Kidney (tissue), 14 donors: ENCODE results near the gene SIM1. TPM values are rescaled to one million over a fixed set of nuclear protein-coding genes. Genes with fewer than 3 reads are reported as not detected.

Experiments
- DNase-seq, 5 donors: peaks; one replicate each; pipeline ENCODE4 v3.0.0-alpha.2; 2013 to 2020
- FAIRE-seq: peaks from 2 replicates; lab custom pipeline; 2012; peaks lifted over from hg19 to GRCh38; lab: Jason Lieb, UNC
- H3K27ac ChIP-seq, 2 donors: one replicate each; pipeline ENCODE4 v1.7.0; 2013; ENCODE audit warnings: low read depth in 2 of 2, low read length in 2 of 2, inconsistent platforms in 1 of 2
- H3K27me3 ChIP-seq: one replicate; pipeline ENCODE4 v1.7.1; 2013; ENCODE audit warnings: low read length, inconsistent platforms; ENCODE audit not compliant: control insufficient read depth, insufficient read depth
- H3K36me3 ChIP-seq, 3 donors: one replicate each; pipeline versions ENCODE4 v1.7.0 to v1.7.1; 2013; ENCODE audit warnings: low read length in 3 of 3, control low read depth in 1 of 3, inconsistent platforms in 1 of 3; ENCODE audit not compliant: insufficient read depth in 3 of 3, control insufficient read depth in 2 of 3
- H3K4me1 ChIP-seq, 3 donors: one replicate each; pipeline versions ENCODE4 v1.7.0 to v1.7.1; 2013; ENCODE audit warnings: low read length in 3 of 3, inconsistent platforms in 1 of 3, low read depth in 1 of 3; ENCODE audit not compliant: control insufficient read depth in 2 of 3, insufficient read depth in 2 of 3
- H3K4me3 ChIP-seq, 3 donors: one replicate each; pipeline versions ENCODE4 v1.7.0 to v1.8.1; 2013; ENCODE audit warnings: low read length in 3 of 3, control low read depth in 1 of 3, inconsistent platforms in 1 of 3
- H3K9ac ChIP-seq, 3 donors: one replicate each; pipeline versions ENCODE4 v1.7.0 to v1.7.1; 2013; ENCODE audit warnings: low read length in 3 of 3, control low read depth in 1 of 3, inconsistent platforms in 1 of 3
- H3K9me3 ChIP-seq, 3 donors: one replicate each; pipeline versions ENCODE4 v1.7.0 to v1.7.1; 2013; ENCODE audit warnings: low read length in 3 of 3, control low read depth in 1 of 3, inconsistent platforms in 1 of 3; ENCODE audit not compliant: control insufficient read depth in 2 of 3, insufficient read depth in 1 of 3
- intact Hi-C: fragments of 100-400 bp; cut with DNase I; formaldehyde crosslinking; loops from one replicate; pipeline ENCODE4 v1.11.1; 2022
- polyA plus RNA-seq: library from polyadenylated mRNA; stranded (reverse); fragments of 350-450 nt; fragmentation: Illumina TruSeq; extraction: RNeasy Lipid Tissue Mini Kit (QIAGEN cat#74804); gene quantifications from one replicate; pipeline ENCODE4 v1.2.3, GENCODE V29; 2014; ENCODE audit warnings: low read depth, low replicate concordance; ENCODE audit not compliant: insufficient read depth
- total RNA-seq: library from RNA; stranded (reverse); fragmentation: NEBNext Ultra II Directional; extraction: Animal tissue kit (Norgen Biotek cat#: 25700); gene quantifications from one replicate; pipeline ENCODE4 v1.2.1, GENCODE V29; 2021
- TF ChIP-seq, protein P1 (sequence below): IDR thresholded peaks from 3 replicates; pipeline ENCODE4 v1.5.1; 2012; ENCODE audit warnings: mild to moderate bottlenecking, moderate library complexity, borderline replicate concordance; ENCODE audit not compliant: insufficient read depth; ENCODE audit errors: extremely low read depth
- donor health status: control.
- donor health status: control.
- donor health status: control.
- donor health status: control.
- donor health status: control.
- donor health status: DM: yes; HTN: yes; CAD: no.
- donor health status: Normal renal cell carcinoma (clear cell type).

SIM1 gene
- total and polyA plus RNA-seq, 2 donors from 2014 or later = 4.4 to 31.8 TPM

DNA sequence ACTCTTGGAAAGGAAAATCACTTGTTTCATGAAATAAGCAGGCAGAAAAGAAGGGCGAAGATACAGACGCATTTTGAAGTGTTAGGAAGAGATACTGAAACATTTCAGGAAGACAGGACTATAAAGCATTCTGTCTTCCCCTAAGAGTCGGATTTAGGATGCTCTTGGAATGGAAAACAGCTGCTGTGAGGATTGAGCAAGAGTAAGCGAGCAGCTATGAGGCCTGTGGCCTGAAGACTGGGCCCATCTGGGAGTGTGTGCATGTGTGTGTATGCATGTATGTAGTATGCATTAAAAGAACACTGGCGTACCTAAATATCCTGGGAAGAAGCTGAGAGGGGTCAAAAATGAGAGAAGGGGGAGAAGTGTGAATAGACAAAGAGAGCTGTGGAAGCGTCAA lies 83.6 kb downstream of the SIM1 start:
- Histone ChIP-seq H3K4me3 (no peak overlapping the region), H3K9me3 (no peaks in the 10 kb centered on the region), H3K9ac (no peak overlapping the region), H3K27ac (no peak overlapping the region), H3K36me3 (no peaks in the 10 kb centered on the region), H3K27me3 (no peaks in the 10 kb centered on the region), H3K4me1 (peaks cover 0 to 4% (median 0%) of the 10 kb centered on the region in 3 donors)
- TF ChIP-seq, protein P1, sequence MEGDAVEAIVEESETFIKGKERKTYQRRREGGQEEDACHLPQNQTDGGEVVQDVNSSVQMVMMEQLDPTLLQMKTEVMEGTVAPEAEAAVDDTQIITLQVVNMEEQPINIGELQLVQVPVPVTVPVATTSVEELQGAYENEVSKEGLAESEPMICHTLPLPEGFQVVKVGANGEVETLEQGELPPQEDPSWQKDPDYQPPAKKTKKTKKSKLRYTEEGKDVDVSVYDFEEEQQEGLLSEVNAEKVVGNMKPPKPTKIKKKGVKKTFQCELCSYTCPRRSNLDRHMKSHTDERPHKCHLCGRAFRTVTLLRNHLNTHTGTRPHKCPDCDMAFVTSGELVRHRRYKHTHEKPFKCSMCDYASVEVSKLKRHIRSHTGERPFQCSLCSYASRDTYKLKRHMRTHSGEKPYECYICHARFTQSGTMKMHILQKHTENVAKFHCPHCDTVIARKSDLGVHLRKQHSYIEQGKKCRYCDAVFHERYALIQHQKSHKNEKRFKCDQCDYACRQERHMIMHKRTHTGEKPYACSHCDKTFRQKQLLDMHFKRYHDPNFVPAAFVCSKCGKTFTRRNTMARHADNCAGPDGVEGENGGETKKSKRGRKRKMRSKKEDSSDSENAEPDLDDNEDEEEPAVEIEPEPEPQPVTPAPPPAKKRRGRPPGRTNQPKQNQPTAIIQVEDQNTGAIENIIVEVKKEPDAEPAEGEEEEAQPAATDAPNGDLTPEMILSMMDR = no peak
- FAIRE-seq (no peak), DNase-seq (peak in 1 of 5 donors; percentile 16)
- intact Hi-C loops = no loop called here

DNA sequence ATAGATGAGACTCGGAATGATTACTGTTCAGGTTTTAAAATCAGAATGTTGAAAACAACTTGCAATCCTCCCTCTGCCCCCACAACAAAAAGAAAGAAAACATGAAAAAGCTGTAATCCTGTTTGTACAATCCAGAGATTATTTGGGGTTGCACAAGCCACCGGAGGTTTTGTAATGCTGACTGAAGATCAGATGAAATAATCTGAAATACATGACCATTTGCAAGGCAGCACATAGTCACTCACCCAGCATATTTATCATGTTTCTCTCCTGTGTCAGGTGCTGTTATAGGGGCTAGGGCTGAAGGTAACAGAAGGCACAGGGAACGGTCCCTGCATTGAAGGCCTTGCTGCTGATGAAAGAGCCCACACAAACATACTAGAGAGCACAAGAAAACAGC lies 85.3 kb downstream of the SIM1 start:
- FAIRE-seq = no peak
- no peak overlapping the region for H3K9ac ChIP-seq
- H3K4me3 ChIP-seq = no peak overlapping the region
- peaks cover 0 to 4% (median 0%) of the 10 kb centered on the region in 3 donors for H3K4me1 ChIP-seq
- intact Hi-C loops = no loop called here
- no peaks in the 10 kb centered on the region for H3K27me3 ChIP-seq
- TF ChIP-seq, protein P1 = no peak
- no peak overlapping the region for H3K27ac ChIP-seq
- no peak for DNase-seq
- no peaks in the 10 kb centered on the region for H3K36me3 ChIP-seq
- H3K9me3 ChIP-seq = no peaks in the 10 kb centered on the region

DNA sequence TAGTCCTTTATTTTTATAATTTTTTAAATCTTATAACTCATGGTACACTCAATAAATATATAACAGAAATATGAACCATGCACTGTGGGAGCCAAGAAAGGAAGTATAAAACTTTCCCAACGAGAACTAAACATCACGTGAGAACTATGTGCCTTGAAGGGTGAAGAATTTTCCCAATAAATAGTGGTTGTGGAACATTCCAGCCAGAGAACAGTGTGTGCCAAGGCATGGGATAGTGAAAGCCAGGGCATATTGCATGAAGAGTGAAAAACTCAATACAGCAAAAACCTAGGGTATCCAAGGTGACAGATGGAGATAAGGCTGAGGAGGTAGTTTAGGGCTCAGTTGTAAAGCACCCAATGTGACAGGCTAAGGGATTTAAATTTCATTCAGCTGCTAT lies 86.1 kb downstream of the SIM1 start:
- H3K27ac ChIP-seq = no peak overlapping the region
- no peaks in the 10 kb centered on the region for H3K27me3 ChIP-seq
- peaks cover 0 to 4% (median 0%) of the 10 kb centered on the region in 3 donors for H3K4me1 ChIP-seq
- DNase-seq = no peak
- TF ChIP-seq, protein P1 = no peak
- FAIRE-seq = no peak
- no peak overlapping the region for H3K4me3 ChIP-seq
- H3K9ac ChIP-seq = no peak overlapping the region
- no peaks in the 10 kb centered on the region for H3K36me3 ChIP-seq
- intact Hi-C loops = no loop called here
- H3K9me3 ChIP-seq = no peaks in the 10 kb centered on the region

DNA sequence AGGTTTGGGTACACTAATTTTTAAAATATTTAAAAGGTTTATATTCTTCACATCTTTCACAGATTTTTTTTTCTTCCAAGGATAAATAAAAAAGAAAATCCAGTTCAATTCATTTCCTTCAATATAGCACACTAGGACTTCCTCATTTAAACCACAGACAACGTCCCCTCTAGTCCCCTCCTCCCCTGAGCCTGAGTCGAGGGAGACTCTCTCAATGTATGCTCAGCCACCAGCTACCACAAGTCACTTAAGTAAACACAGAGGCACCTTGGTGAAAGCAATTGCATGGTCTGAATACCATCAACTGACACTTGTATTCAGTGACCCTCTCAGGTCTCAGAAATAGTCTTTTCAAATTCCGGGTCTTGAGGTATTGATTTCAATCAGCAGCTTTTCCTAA lies 88.6 kb downstream of the SIM1 start:
- FAIRE-seq (no peak), DNase-seq (no peak)
- H3K4me1 ChIP-seq = no peaks in the 10 kb centered on the region
- H3K27me3 ChIP-seq = no peaks in the 10 kb centered on the region
- TF ChIP-seq, protein P1 = no peak
- no peaks in the 10 kb centered on the region for H3K9me3 ChIP-seq
- H3K9ac ChIP-seq = no peak overlapping the region
- intact Hi-C loops = no loop called here
- no peaks in the 10 kb centered on the region for H3K36me3 ChIP-seq
- H3K27ac ChIP-seq = no peak overlapping the region
- H3K4me3 ChIP-seq = no peak overlapping the region
